ENCODE results near the gene KLF9. TPM values are rescaled to one million over a fixed set of nuclear protein-coding genes. Genes with fewer than 3 reads are reported as not detected.

The KLF9 gene
- total RNA-seq, 1 experiment from 2014 or later, result 1.0 TPM

- TF ChIP-seq KAT7 (CRISPR knock-in tag; IDR thresholded peaks at IDR 0.05; ENCODE audit: borderline replicate concordance), result no peak
- no peak for TF ChIP-seq RORB (CRISPR knock-in tag; IDR thresholded peaks at IDR 0.05)
- TF ChIP-seq ETV6 (CRISPR knock-in tag; IDR thresholded peaks at IDR 0.05), result no peak
- TF ChIP-seq FOXK1 (CRISPR knock-in tag; IDR thresholded peaks at IDR 0.05), result no peak
Observed at GRCh38 chr9:70450738-70451137, 36.3 kb upstream of the KLF9 start (continued).

- POLR2A ChIA-PET, result interaction anchor here (0.6 kb wide), 1 partner anchor 152 kb away, joined by 4 read pairs; no protein-coding TSS in a partner anchor
- Mint-ChIP-seq H3K9me3 (peaks cover 8% of the 10 kb centered on the region), H3K27me3 (ENCODE audit: low read depth) (no peaks in the 10 kb centered on the region; the same call in 1 of the 2 replicates), H3K27ac (no peak overlapping the region), H3K4me1 (no peaks in the 10 kb centered on the region), H3K4me3 (no peak overlapping the region), H3K36me3 (no peaks in the 10 kb centered on the region)
- CTCF ChIA-PET, result interaction anchor here (1.0 to 1.5 kb wide), 2 partner anchors 61 to 109 kb away, joined by 4 to 5 read pairs; no protein-coding TSS in a partner anchor
- DNase-seq (ENCODE audit: low spot score), result no peak
- no peak for TF ChIP-seq MYBL2 (CRISPR knock-in tag; IDR thresholded peaks at IDR 0.05)
- no peak for TF ChIP-seq STAT6 (CRISPR knock-in tag; conservative IDR thresholded peaks at IDR 0.05; ENCODE audit: low read depth)
- TF ChIP-seq ETV6 (CRISPR knock-in tag; IDR thresholded peaks at IDR 0.05), result no peak
- no peak for TF ChIP-seq NFE2L1 (CRISPR knock-in tag; IDR thresholded peaks at IDR 0.05)
- TF ChIP-seq CREM (CRISPR knock-in tag; IDR thresholded peaks at IDR 0.05), result no peak
- TF ChIP-seq GRHL2 (CRISPR knock-in tag; IDR thresholded peaks at IDR 0.05; ENCODE audit: insufficient replicate concordance, severe bottlenecking), result no peak
- no peak for TF ChIP-seq ATF2 (CRISPR knock-in tag; IDR thresholded peaks at IDR 0.05; ENCODE audit: borderline replicate concordance, low read depth)
- no peak for TF ChIP-seq KAT7 (CRISPR knock-in tag; IDR thresholded peaks at IDR 0.05; ENCODE audit: borderline replicate concordance)
- no peak for TF ChIP-seq E2F1 (CRISPR knock-in tag; IDR thresholded peaks at IDR 0.05)
- no peak for TF ChIP-seq NFYB (CRISPR knock-in tag; conservative IDR thresholded peaks at IDR 0.05; ENCODE audit: low read depth)
- no peak for TF ChIP-seq FOXP4 (CRISPR knock-in tag; IDR thresholded peaks at IDR 0.05)
- TF ChIP-seq HMGA2 (CRISPR knock-in tag; IDR thresholded peaks at IDR 0.05), result no peak
- TF ChIP-seq E2F4 (CRISPR knock-in tag; IDR thresholded peaks at IDR 0.05; ENCODE audit: borderline replicate concordance, low read depth), result no peak
- no peak for TF ChIP-seq ZNF138 (CRISPR knock-in tag; conservative IDR thresholded peaks at IDR 0.05)
- no peak for TF ChIP-seq TP53 (CRISPR knock-in tag; IDR thresholded peaks at IDR 0.05)
- TF ChIP-seq SMAD3 (CRISPR knock-in tag; IDR thresholded peaks at IDR 0.05; ENCODE audit: borderline replicate concordance), result no peak
- no peak for TF ChIP-seq USF1 (CRISPR knock-in tag; IDR thresholded peaks at IDR 0.05)
- ATAC-seq, result no peak
Observed at GRCh38 chr9:70449461-70449860, 35.0 kb upstream of the KLF9 start.

Data from WTC11 (cell line).